Chondrocyte (in vitro differentiated cells): ENCODE measurements around the gene VAMP7. TPM values are rescaled to one million over a fixed set of nuclear protein-coding genes. Genes with fewer than 3 reads are reported as not detected.

Experiments
- DNase-seq: peaks from one replicate; pipeline ENCODE4 v3.0.0; 2021; ENCODE audit warnings: mixed read lengths, low spot score
- H3K27ac Mint-ChIP-seq: one replicate; pipeline ENCODE4 v1.8.0; 2021; ENCODE audit warnings: mild to moderate bottlenecking, moderate library complexity, mixed read lengths; ENCODE audit not compliant: unreplicated experiment
- H3K27me3 Mint-ChIP-seq: 2 replicates; pipeline ENCODE4 v1.8.0; 2021; ENCODE audit warnings: low read depth, mixed read lengths
- H3K36me3 Mint-ChIP-seq: 2 replicates; pipeline ENCODE4 v1.8.0; 2021; ENCODE audit warnings: low read depth, mixed read lengths
- H3K4me1 Mint-ChIP-seq: 2 replicates; pipeline ENCODE4 v1.8.0; 2021; ENCODE audit warnings: low read depth, mild to moderate bottlenecking, mixed read lengths
- H3K4me3 Mint-ChIP-seq: one replicate; pipeline ENCODE4 v1.8.0; 2021; ENCODE audit warnings: mild to moderate bottlenecking, moderate library complexity, mixed read lengths; ENCODE audit not compliant: unreplicated experiment
- H3K9me3 Mint-ChIP-seq: 2 replicates; pipeline ENCODE4 v1.8.0; 2021; ENCODE audit warnings: low read depth, mixed read lengths
- total RNA-seq: library from RNA; stranded (reverse); gene quantifications from 3 replicates; pipeline ENCODE4 v1.2.1, GENCODE V29; 2021
- TF ChIP-seq, protein P1 (sequence below): fragments of 200-600 bp; sonication (generic); IDR thresholded peaks from 2 replicates; pipeline ENCODE4 v1.5.0; 2021; ENCODE audit warnings: antibody characterized with exemption, mild to moderate bottlenecking, moderate library complexity

VAMP7 gene
- total RNA-seq, 1 donor from 2014 or later: 37.4 TPM

DNA sequence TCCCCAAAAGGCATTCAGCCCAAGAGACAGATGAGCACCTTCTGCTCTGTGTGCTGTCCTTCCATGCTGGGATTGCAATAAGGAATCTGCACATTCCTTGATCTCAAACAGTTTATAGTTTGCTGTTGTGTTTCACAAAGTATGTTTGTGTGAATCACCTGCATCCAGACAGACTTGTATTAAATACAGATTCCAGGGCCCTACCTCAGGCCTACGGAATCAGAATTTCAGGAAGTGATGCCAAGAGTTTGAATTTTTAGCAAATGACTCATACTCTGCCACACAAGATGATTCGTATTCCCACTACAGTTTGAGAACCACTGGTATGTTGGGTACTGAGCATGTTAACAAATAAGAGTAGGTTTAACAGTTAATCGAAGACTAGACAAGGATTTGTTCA lies 7.0 kb downstream of the VAMP7 start:
- TF ChIP-seq, protein P1, sequence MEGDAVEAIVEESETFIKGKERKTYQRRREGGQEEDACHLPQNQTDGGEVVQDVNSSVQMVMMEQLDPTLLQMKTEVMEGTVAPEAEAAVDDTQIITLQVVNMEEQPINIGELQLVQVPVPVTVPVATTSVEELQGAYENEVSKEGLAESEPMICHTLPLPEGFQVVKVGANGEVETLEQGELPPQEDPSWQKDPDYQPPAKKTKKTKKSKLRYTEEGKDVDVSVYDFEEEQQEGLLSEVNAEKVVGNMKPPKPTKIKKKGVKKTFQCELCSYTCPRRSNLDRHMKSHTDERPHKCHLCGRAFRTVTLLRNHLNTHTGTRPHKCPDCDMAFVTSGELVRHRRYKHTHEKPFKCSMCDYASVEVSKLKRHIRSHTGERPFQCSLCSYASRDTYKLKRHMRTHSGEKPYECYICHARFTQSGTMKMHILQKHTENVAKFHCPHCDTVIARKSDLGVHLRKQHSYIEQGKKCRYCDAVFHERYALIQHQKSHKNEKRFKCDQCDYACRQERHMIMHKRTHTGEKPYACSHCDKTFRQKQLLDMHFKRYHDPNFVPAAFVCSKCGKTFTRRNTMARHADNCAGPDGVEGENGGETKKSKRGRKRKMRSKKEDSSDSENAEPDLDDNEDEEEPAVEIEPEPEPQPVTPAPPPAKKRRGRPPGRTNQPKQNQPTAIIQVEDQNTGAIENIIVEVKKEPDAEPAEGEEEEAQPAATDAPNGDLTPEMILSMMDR: no peak
- Mint-ChIP-seq H3K4me1 (peaks cover 10% of the 10 kb centered on the region), H3K27me3 (no peaks in the 10 kb centered on the region), H3K9me3 (peaks cover 11% of the 10 kb centered on the region), H3K36me3 (peaks cover 2% of the 10 kb centered on the region), H3K4me3 (no peak overlapping the region), H3K27ac (peak overlapping the region; percentile 74)
- DNase-seq: no peak

DNA sequence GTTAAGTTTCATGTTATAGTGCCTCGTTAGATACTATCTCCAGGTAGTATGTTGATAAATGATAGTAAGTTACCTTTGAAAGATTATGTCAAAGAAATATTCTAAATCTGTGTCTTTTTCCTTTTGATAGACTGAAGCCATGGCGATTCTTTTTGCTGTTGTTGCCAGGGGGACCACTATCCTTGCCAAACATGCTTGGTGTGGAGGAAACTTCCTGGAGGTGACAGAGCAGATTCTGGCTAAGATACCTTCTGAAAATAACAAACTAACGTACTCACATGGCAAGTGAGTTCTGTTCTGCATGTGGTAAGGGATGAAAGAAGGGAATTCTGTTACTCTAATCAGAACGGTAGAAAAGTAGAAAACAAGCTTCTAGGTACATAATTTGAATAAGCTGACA lies 8.2 kb downstream of the VAMP7 start:
- DNase-seq: no peak
- TF ChIP-seq, protein P1: no peak
- H3K27me3 Mint-ChIP-seq: no peaks in the 10 kb centered on the region
- no peak overlapping the region for H3K4me3 Mint-ChIP-seq
- no peak overlapping the region for H3K27ac Mint-ChIP-seq
- H3K36me3 Mint-ChIP-seq: peaks cover 4% of the 10 kb centered on the region
- peaks cover 12% of the 10 kb centered on the region for H3K9me3 Mint-ChIP-seq
- peaks cover 10% of the 10 kb centered on the region for H3K4me1 Mint-ChIP-seq

DNA sequence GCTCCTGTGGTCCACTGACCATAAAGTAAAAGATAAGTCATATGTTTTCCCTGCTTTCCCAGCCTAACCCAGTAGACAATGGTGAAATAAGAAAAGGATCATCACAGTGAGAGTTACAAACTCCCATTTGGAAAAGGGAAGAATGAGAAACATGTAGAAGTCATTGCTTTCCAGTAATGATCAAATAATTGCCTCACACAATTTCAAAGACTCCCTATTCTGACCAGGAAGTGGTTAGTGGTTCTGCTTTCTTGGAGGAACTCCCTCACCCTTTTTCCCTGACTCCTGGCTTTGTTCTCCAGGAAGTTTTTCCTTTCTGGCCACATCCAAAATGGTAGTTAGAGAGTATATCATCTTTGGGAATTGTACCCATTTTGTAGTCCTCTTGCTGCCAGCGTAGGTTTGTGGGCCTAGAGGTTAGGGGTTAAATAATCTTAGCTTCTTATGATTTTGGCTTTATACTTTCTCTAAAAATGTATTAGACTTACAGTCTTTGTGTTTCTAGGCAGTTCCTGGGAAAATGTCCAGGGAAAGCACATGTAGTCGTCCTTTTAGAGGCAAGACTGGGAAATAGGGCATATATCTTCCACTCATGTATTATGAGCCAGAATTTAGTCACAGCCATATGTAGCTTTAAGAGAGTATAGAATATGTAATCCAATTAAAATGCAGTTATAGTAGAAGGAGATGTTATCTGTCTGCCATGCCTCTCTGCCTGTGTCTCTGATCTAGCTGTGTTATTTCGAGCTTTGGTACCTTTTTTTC lies 10.5 kb downstream of the VAMP7 start:
- Mint-ChIP-seq H3K9me3 (peaks cover 16% of the 10 kb centered on the region), H3K4me1 (peaks cover 10% of the 10 kb centered on the region), H3K4me3 (no peak overlapping the region), H3K27ac (no peak overlapping the region), H3K36me3 (peaks cover 4% of the 10 kb centered on the region), H3K27me3 (no peaks in the 10 kb centered on the region)
- TF ChIP-seq, protein P1: no peak
- DNase-seq: no peak

DNA sequence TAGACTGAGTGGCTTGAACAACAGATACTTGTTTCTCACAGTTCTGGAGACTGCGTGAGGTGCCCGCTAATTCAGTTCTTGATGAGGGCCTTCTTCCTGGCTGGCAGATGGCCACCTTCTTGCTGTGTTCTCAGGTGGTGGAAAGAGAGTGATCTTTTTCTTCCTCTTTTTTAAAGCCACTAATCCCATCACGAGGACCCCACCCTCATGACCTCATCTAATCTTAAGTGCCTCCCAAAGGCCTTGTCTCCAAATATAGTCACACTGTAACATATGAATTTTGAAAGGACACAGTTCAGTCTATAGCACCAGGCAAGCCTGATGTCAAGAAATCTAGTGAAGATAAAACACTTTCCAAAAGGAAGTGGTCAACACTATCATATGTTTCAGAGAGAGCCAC lies 12.4 kb downstream of the VAMP7 start:
- no peak for DNase-seq
- Mint-ChIP-seq H3K4me3 (no peak overlapping the region), H3K36me3 (peaks cover 5% of the 10 kb centered on the region), H3K9me3 (peaks cover 10% of the 10 kb centered on the region), H3K27ac (no peak overlapping the region), H3K4me1 (peaks cover 2% of the 10 kb centered on the region), H3K27me3 (no peaks in the 10 kb centered on the region)
- TF ChIP-seq, protein P1: no peak

DNA sequence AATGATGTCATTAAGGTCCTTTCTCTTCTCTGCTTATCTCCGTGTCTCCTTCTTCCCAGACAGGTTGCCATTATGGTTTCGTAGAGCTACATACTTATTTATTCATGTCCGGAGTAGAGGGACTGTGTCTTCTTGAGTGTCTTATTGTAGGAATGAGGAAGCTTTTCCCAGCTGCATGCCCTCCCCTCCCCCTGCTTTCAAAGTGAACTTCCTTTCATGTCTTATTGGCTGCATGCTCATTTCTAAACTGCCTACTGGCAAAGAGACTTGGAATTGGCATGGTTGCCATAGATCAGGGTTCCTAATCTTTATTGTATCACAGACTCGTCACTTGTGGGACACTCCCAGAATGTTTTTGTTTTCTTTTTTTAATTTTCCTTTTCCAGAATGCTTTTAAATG lies 15.4 kb downstream of the VAMP7 start:
- Mint-ChIP-seq H3K4me1 (no peaks in the 10 kb centered on the region), H3K27me3 (no peaks in the 10 kb centered on the region), H3K36me3 (peaks cover 10% of the 10 kb centered on the region), H3K4me3 (no peak overlapping the region), H3K27ac (no peak overlapping the region), H3K9me3 (peaks cover 21% of the 10 kb centered on the region)
- TF ChIP-seq, protein P1: no peak
- no peak for DNase-seq
